GM13976 (cell line): ENCODE measurements around the gene GUF1.

Experiments used
- DNase-seq: peaks from one replicate; pipeline ENCODE4 v3.0.0; 2012; ENCODE audit warnings: low spot score
- in situ Hi-C: fragments of 300-500 bp; cut with MboI; formaldehyde crosslinking; loops from one replicate; pipeline ENCODE4 v1.12.0; 2022; ENCODE audit warnings: low sequenced_read_pairs, mixed read lengths, inconsistent platforms; ENCODE audit not compliant: unreplicated experiment
- TF ChIP-seq, protein P1 (sequence below): IDR thresholded peaks from 2 replicates; pipeline ENCODE4 v1.5.1; 2012; ENCODE audit warnings: borderline replicate concordance, mild to moderate bottlenecking; ENCODE audit not compliant: insufficient read depth; ENCODE audit errors: extremely low read depth, missing control alignments, control extremely low read depth

Gene GUF1

DNA sequence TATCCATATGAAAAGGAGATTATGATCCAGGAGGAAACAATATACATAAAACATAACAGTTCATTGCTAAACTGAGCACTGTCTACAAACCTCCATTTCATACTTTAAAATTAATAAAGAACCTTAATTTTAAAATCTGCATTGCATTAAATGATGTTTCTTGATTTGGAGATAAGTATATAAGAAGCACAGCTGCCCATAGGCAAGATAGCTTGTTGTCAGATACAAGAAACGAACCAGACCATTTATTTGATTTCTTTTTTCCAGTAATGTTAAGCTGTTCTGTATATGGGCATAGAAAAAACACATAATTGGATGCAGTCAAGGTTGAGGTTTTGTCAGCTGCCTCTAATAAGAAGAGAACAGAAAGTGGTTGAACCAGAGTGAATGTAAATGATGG is 6.4 kb downstream of the GUF1 start:
- TF ChIP-seq, protein P1, sequence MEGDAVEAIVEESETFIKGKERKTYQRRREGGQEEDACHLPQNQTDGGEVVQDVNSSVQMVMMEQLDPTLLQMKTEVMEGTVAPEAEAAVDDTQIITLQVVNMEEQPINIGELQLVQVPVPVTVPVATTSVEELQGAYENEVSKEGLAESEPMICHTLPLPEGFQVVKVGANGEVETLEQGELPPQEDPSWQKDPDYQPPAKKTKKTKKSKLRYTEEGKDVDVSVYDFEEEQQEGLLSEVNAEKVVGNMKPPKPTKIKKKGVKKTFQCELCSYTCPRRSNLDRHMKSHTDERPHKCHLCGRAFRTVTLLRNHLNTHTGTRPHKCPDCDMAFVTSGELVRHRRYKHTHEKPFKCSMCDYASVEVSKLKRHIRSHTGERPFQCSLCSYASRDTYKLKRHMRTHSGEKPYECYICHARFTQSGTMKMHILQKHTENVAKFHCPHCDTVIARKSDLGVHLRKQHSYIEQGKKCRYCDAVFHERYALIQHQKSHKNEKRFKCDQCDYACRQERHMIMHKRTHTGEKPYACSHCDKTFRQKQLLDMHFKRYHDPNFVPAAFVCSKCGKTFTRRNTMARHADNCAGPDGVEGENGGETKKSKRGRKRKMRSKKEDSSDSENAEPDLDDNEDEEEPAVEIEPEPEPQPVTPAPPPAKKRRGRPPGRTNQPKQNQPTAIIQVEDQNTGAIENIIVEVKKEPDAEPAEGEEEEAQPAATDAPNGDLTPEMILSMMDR: no peak
- in situ Hi-C loops: no loop called here
- DNase-seq: no peak

DNA sequence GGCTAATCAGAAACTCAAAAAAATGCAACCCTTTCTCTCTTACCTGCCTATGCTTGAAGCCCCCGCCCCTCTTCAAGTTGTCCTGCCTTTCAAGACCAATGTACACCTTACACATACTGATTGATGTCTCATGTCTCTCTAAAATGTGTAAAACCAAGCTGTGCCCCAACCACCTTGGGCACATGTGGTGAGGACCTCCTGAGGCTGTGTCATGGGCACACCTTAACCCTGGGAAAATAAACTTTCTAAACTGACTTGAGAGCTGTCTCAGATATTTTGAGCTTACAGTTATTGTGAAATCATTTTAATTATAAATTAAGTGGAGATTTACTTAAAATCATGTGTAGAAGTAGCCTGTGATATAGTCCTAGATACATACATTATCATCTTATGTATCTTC is 22.2 kb downstream of the GUF1 start:
- DNase-seq: no peak
- TF ChIP-seq, protein P1: no peak
- in situ Hi-C loops: no loop called here

DNA sequence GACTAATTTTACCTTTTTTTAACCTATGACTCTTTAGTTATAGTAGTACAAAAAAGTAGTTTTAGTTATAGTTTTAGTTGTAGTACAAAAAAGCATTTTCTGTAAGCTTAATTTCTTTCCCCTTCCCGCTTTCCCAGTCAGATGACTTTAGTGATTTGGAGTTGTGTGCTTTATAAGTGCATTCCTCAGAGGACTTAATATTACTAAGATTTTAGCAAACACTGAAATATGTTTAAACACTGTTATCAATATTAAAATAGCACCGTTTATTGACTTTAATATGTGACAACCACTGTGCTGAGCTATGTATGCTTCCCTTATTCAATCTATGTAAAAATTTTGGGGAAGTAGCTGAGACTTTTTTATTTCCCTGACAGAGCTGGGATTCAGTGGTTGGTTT is 22.8 kb downstream of the GUF1 start:
- in situ Hi-C loops: no loop called here

DNA sequence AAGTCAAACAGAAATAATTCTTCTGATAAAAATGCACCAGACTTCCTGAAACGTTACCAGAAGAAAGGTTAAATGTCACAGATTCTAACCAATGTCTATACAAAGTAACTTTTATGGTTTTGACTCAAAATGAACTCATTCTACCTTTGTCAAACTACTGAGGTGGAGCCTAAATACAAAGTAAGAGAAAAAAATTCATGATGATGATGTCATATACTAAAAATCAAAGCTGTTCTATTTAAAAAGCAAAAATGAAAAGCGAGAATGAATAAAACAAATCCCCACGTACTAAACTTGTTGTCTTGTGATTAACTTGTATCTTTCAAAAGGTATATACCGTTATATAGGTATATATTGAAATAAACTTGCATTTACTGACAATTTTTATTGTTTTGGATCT is 26.5 kb downstream of the GUF1 start:
- DNase-seq: no peak
- in situ Hi-C loops: no loop called here
- TF ChIP-seq, protein P1: no peak

More for the DNA sequence above, 22.8 kb downstream of the GUF1 start:
- DNase-seq: no peak
- TF ChIP-seq, protein P1: no peak

DNA sequence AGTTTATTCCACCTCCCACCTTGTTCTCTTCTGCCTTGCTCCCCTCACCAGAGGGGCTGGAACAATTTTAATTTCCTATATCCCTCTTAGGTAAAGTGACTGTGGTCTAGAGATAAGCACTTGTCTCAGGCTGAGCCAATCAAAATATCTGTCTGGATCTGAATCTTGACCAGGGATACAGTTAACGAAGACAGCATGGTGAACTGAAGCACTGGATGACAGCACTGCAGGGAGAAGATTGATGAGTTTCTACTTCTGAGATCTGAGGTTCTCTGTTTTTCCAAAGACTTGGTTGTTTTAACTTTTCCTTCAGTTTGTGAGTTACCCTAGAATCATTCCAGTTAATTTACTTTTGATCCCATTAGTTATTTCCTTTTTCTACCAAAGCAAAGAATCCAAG is 34.9 kb downstream of the GUF1 start:
- in situ Hi-C loops: no loop called here
- TF ChIP-seq, protein P1: no peak
- no peak for DNase-seq

DNA sequence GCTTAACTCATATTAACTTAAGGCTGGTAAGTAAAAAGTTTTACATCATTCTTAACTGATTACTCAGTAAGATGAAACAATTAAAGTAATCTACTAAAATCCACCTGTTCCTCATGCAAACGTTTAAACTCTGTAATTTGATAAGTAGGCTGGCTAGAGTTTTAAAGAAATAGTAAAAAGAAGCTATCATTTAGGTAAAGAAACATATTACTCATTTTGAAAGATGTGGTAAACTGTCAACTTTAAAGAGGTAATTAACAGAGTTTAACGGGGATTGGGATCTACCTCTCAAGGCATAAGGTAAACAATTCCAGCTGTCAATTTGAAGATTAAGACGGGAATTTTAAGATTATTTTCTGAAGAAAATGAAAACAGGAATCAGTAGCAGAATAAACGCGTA is 38.4 kb downstream of the GUF1 start:
- TF ChIP-seq, protein P1: no peak
- no peak for DNase-seq
- in situ Hi-C loops: no loop called here

DNA sequence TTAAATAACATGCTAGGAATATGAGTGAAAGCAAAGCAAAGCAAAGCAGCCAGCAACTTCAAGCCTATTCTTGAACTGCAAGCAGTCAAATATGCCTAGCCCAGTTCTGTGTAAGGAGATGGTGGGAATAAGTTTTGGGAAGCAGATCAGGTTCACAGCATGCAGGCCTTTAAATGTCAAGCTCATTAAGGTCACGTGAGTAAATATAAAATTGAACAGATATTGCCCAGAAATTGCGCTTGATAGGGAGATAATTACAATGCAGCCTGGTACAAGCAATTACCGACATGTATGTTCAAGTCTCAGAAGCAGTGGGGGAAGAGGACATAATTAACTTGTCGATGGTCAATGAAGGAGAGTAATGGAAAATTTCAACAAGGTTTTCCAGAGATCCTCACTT is 42.2 kb downstream of the GUF1 start:
- TF ChIP-seq, protein P1: no peak
- in situ Hi-C loops: no loop called here
- no peak for DNase-seq
